ENCODE results near the gene PRKAB1. TPM values are rescaled to one million over a fixed set of nuclear protein-coding genes. Genes with fewer than 3 reads are reported as not detected.

Gene PRKAB1
- total RNA-seq, 1 donor from 2014 or later = 68.3 TPM

- H3K4me1 ChIP-seq = peaks cover 7% of the 10 kb centered on the region
- H3K4me3 ChIP-seq = no peak overlapping the region
- DNase-seq (ENCODE audit: extremely low spot score in 2 of 2) = no peak
- intact Hi-C loops (cut with DNase I) = no loop called here
- TF ChIP-seq, protein P1, sequence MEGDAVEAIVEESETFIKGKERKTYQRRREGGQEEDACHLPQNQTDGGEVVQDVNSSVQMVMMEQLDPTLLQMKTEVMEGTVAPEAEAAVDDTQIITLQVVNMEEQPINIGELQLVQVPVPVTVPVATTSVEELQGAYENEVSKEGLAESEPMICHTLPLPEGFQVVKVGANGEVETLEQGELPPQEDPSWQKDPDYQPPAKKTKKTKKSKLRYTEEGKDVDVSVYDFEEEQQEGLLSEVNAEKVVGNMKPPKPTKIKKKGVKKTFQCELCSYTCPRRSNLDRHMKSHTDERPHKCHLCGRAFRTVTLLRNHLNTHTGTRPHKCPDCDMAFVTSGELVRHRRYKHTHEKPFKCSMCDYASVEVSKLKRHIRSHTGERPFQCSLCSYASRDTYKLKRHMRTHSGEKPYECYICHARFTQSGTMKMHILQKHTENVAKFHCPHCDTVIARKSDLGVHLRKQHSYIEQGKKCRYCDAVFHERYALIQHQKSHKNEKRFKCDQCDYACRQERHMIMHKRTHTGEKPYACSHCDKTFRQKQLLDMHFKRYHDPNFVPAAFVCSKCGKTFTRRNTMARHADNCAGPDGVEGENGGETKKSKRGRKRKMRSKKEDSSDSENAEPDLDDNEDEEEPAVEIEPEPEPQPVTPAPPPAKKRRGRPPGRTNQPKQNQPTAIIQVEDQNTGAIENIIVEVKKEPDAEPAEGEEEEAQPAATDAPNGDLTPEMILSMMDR (IDR thresholded peaks at IDR 0.05) = no peak
- no peak for TF ChIP-seq POLR2A (IDR thresholded peaks at IDR 0.05)
- no peak for TF ChIP-seq POLR2AphosphoS5 (IDR thresholded peaks at IDR 0.05; ENCODE audit: insufficient read depth in 1 of 2, low read depth in 1 of 2)
- H3K27me3 ChIP-seq = no peaks in the 10 kb centered on the region
- no peak overlapping the region for H3K27ac ChIP-seq
- no peaks in the 10 kb centered on the region for H3K36me3 ChIP-seq
- no peaks in the 10 kb centered on the region for H3K9me3 ChIP-seq
Measured at GRCh38 chr12:119661882-119662281, 6.1 kb upstream of the PRKAB1 start.

- no peaks in the 10 kb centered on the region for H3K36me3 ChIP-seq
- H3K27me3 ChIP-seq = no peaks in the 10 kb centered on the region
- no peak overlapping the region for H3K4me3 ChIP-seq
- no peak overlapping the region for H3K27ac ChIP-seq
- TF ChIP-seq, protein P1 (IDR thresholded peaks at IDR 0.05) = no peak
- TF ChIP-seq POLR2A (IDR thresholded peaks at IDR 0.05) (no peak), POLR2AphosphoS5 (IDR thresholded peaks at IDR 0.05; ENCODE audit: insufficient read depth in 1 of 2, low read depth in 1 of 2) (no peak)
- peaks cover 26% of the 10 kb centered on the region for H3K4me1 ChIP-seq
- DNase-seq (ENCODE audit: extremely low spot score in 2 of 2) = no peak
- no peaks in the 10 kb centered on the region for H3K9me3 ChIP-seq
- intact Hi-C loops (cut with DNase I) = no loop called here
Measured at GRCh38 chr12:119664642-119665041, 3.3 kb upstream of the PRKAB1 start.

DNA sequence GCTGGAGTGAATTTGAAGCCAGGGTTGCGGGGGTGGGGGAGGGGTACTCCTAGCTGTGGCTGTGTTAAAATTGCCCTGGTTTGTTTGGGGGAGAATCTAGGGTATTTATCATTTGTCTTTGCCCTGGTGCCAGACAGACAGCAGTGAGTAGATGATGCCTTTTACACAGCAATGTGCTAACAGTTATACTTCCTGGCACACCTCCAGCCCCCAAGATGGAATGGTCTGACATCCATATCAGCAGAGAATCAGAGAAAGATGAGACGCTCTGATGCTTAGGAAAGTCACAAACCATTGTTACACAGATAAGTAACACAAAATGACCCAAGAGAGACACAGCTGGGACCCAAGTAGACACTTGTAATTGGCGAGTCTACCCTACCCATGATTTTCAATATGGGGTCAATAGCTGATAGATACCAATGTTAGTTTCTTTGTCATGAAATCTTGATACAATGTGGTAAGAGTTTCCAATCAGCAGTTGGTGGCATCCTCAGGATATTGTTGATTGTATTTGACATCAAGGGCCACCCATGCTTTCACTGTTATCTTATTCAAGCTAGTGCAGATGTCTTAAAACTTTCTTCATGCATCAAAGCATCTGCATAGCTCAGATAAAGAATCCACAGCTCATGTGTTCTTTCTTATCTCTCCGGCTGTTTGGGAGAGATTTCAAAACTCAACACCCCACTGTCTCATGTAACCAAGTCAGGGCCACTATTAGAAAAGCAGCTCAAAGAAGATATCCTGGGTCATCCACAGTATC, 2.6 kb upstream of the PRKAB1 start:
- Histone ChIP-seq H3K36me3 (no peaks in the 10 kb centered on the region), H3K27me3 (no peaks in the 10 kb centered on the region), H3K9me3 (no peaks in the 10 kb centered on the region), H3K27ac (no peak overlapping the region), H3K4me1 (peaks cover 32% of the 10 kb centered on the region), H3K4me3 (no peak overlapping the region)
- TF ChIP-seq POLR2A (IDR thresholded peaks at IDR 0.05) (no peak), POLR2AphosphoS5 (IDR thresholded peaks at IDR 0.05; ENCODE audit: insufficient read depth in 1 of 2, low read depth in 1 of 2) (no peak)
- TF ChIP-seq, protein P1 (IDR thresholded peaks at IDR 0.05) = no peak
- DNase-seq (ENCODE audit: extremely low spot score in 2 of 2) = no peak
- intact Hi-C loops (cut with DNase I) = no loop called here

DNA sequence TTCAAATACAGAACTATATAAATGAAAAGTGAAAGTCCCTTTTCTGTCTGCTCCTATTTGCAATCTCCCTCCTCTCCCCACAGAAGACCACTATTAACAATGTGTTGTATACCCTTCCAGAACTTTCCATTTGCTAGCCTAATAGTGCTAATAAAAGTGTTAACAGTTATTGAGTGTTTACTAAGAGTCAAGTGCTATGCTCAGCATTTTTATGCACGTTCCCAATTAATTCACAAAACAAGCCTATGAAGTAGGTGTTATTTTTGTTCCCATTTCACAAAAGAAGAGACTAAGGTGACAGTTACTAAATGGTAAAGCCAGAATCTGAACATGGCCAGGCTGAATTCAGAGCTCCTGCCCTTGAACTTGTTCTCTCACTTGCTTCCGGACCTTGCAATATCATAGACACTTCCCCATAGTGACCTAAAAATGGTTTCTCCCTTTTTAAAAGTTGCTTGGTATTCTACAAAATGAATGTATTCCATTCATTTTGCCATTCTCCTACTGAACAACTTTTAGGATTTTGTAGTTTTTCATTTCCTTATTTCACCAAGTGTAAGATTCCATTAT, 1.6 kb upstream of the PRKAB1 start:
- Histone ChIP-seq H3K27me3 (no peaks in the 10 kb centered on the region), H3K4me1 (peaks cover 32% of the 10 kb centered on the region), H3K27ac (no peak overlapping the region), H3K36me3 (no peaks in the 10 kb centered on the region), H3K9me3 (no peaks in the 10 kb centered on the region), H3K4me3 (no peak overlapping the region)
- TF ChIP-seq POLR2AphosphoS5 (IDR thresholded peaks at IDR 0.05; ENCODE audit: insufficient read depth in 1 of 2, low read depth in 1 of 2) (no peak), POLR2A (IDR thresholded peaks at IDR 0.05) (no peak)
- TF ChIP-seq, protein P1 (IDR thresholded peaks at IDR 0.05) = no peak
- DNase-seq (ENCODE audit: extremely low spot score in 2 of 2) = no peak
- intact Hi-C loops (cut with DNase I) = no loop called here

Measured in vagina (tissue), 2 donors.